Astrocyte (in vitro differentiated cells and primary cell): ENCODE data around the gene IGSF3. TPM values are rescaled to one million over a fixed set of nuclear protein-coding genes. Genes with fewer than 3 reads are reported as not detected.

Experiments
- DNase-seq: peaks from one replicate; pipeline ENCODE4 v3.0.0-alpha.2; 2010; ENCODE audit warnings: low read depth
- FAIRE-seq: peaks from 2 replicates; lab custom pipeline; 2011; peaks lifted over from hg19 to GRCh38; lab: Jason Lieb, UNC
- H2AFZ ChIP-seq: 2 replicates; pipeline ENCODE4 v1.6.0; 2012; ENCODE audit warnings: low read depth, low read length, inconsistent platforms
- H3K27ac ChIP-seq: 2 replicates; pipeline ENCODE4 v1.5.1; 2011; ENCODE audit warnings: low read depth, low read length, inconsistent platforms
- H3K27me3 ChIP-seq: 2 replicates; pipeline ENCODE4 v1.6.0; 2011; ENCODE audit warnings: low read length, inconsistent platforms; ENCODE audit not compliant: insufficient read depth
- H3K36me3 ChIP-seq: 2 replicates; pipeline ENCODE4 v1.5.1; 2011; ENCODE audit warnings: low read length, inconsistent platforms; ENCODE audit not compliant: insufficient read depth
- H3K4me1 ChIP-seq: 2 replicates; pipeline ENCODE4 v1.5.1; 2011; ENCODE audit warnings: low read length, inconsistent platforms; ENCODE audit not compliant: insufficient read depth
- H3K4me2 ChIP-seq: 2 replicates; pipeline ENCODE4 v1.6.0; 2012; ENCODE audit warnings: low read length, inconsistent platforms
- H3K4me3 ChIP-seq: 2 replicates; pipeline ENCODE4 v1.5.1; 2011; ENCODE audit warnings: low read depth, mild to moderate bottlenecking, low read length, inconsistent platforms; ENCODE audit not compliant: insufficient read depth
- H3K79me2 ChIP-seq: 2 replicates; pipeline ENCODE4 v1.6.0; 2012; ENCODE audit warnings: mild to moderate bottlenecking, low read length, inconsistent platforms; ENCODE audit not compliant: insufficient read depth
- H3K9ac ChIP-seq: 2 replicates; pipeline ENCODE4 v1.6.0; 2012; ENCODE audit warnings: mild to moderate bottlenecking, low read length, inconsistent platforms
- H3K9me3 ChIP-seq: 2 replicates; pipeline ENCODE4 v1.5.1; 2012; ENCODE audit warnings: low read depth, mild to moderate bottlenecking, low read length, inconsistent platforms; ENCODE audit not compliant: insufficient read depth
- H4K20me1 ChIP-seq: 2 replicates; pipeline ENCODE4 v1.6.0; 2012; ENCODE audit warnings: low read length, inconsistent platforms; ENCODE audit not compliant: insufficient read depth
- H3K27ac Mint-ChIP-seq: one replicate; pipeline ENCODE4 v1.8.0; 2021; ENCODE audit warnings: mild to moderate bottlenecking, mixed read lengths; ENCODE audit not compliant: unreplicated experiment
- H3K27me3 Mint-ChIP-seq: one replicate; pipeline ENCODE4 v1.8.0; 2021; ENCODE audit warnings: low read depth, mixed read lengths; ENCODE audit not compliant: unreplicated experiment
- H3K36me3 Mint-ChIP-seq: one replicate; pipeline ENCODE4 v1.8.0; 2021; ENCODE audit warnings: low read depth, mixed read lengths; ENCODE audit not compliant: unreplicated experiment
- H3K4me1 Mint-ChIP-seq: one replicate; pipeline ENCODE4 v1.8.0; 2021; ENCODE audit warnings: low read depth, mixed read lengths; ENCODE audit not compliant: unreplicated experiment
- H3K4me3 Mint-ChIP-seq: one replicate; pipeline ENCODE4 v1.8.0; 2021; ENCODE audit warnings: mild to moderate bottlenecking, moderate library complexity, mixed read lengths; ENCODE audit not compliant: unreplicated experiment
- H3K9me3 Mint-ChIP-seq: one replicate; pipeline ENCODE4 v1.8.0; 2021; ENCODE audit warnings: mild to moderate bottlenecking, mixed read lengths; ENCODE audit not compliant: unreplicated experiment
- EZH2 ChIP-seq: IDR thresholded peaks from 2 replicates; pipeline ENCODE4 v1.6.1; 2012; ENCODE audit warnings: mild to moderate bottlenecking, low read length, inconsistent platforms; ENCODE audit not compliant: insufficient read depth
- total RNA-seq: library from RNA; stranded (reverse); gene quantifications from 2 replicates; pipeline ENCODE4 v1.2.1, GENCODE V29; 2021
- TF ChIP-seq, protein P1 (sequence below): IDR thresholded peaks from 2 replicates; pipeline ENCODE4 v1.5.1; 2011; ENCODE audit warnings: low read depth, mild to moderate bottlenecking, inconsistent platforms, low read length, moderate library complexity; ENCODE audit not compliant: insufficient read depth

Gene IGSF3
- total RNA-seq, 1 donor from 2014 or later, result 11.7 TPM

DNA sequence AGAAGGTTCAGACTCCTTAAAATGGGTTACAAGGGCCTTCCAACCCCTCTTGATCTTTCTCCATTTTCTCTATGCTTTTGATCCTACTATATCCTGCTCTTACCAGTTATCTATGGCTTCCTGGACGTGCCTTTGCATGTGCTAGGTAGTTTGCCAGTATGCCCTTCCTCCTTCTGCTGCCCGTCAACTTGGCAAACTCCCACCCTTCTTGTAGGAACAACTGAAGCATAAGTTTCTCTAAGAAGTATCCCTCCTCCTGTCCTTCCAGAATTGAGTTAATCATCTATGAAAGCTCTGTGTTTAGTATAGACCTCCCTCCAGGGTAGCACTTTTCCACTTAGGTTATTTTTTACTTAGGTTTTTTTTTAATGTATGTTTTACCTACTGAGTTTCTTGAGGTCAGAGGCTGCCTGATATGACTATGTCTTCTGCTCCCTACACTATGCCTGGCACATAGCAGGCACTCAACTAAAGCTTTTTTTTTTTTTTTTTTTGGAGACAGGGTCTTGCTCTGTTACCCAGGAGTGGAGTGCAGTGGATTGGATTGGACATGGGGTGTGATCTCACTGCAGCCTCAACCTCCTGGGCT lies 10.0 kb upstream of the IGSF3 start:
- FAIRE-seq (no peak), DNase-seq (no peak)
- Histone ChIP-seq H2AFZ (no peak overlapping the region), H3K4me2 (no peak overlapping the region), H3K79me2 (no peaks in the 10 kb centered on the region), H3K9me3 (no peaks in the 10 kb centered on the region), H3K27me3 (peaks cover 28% of the 10 kb centered on the region), H3K36me3 (no peaks in the 10 kb centered on the region), H3K9ac (no peak overlapping the region), H4K20me1 (no peaks in the 10 kb centered on the region), H3K27ac (no peak overlapping the region), H3K4me3 (no peak overlapping the region), H3K4me1 (no peaks in the 10 kb centered on the region)
- Mint-ChIP-seq H3K36me3 (no peaks in the 10 kb centered on the region), H3K9me3 (no peaks in the 10 kb centered on the region), H3K27me3 (peaks cover 18% of the 10 kb centered on the region), H3K4me3 (no peak overlapping the region), H3K27ac (no peak overlapping the region), H3K4me1 (no peaks in the 10 kb centered on the region)
- TF ChIP-seq EZH2, result no peak
- TF ChIP-seq, protein P1, sequence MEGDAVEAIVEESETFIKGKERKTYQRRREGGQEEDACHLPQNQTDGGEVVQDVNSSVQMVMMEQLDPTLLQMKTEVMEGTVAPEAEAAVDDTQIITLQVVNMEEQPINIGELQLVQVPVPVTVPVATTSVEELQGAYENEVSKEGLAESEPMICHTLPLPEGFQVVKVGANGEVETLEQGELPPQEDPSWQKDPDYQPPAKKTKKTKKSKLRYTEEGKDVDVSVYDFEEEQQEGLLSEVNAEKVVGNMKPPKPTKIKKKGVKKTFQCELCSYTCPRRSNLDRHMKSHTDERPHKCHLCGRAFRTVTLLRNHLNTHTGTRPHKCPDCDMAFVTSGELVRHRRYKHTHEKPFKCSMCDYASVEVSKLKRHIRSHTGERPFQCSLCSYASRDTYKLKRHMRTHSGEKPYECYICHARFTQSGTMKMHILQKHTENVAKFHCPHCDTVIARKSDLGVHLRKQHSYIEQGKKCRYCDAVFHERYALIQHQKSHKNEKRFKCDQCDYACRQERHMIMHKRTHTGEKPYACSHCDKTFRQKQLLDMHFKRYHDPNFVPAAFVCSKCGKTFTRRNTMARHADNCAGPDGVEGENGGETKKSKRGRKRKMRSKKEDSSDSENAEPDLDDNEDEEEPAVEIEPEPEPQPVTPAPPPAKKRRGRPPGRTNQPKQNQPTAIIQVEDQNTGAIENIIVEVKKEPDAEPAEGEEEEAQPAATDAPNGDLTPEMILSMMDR, result no peak

DNA sequence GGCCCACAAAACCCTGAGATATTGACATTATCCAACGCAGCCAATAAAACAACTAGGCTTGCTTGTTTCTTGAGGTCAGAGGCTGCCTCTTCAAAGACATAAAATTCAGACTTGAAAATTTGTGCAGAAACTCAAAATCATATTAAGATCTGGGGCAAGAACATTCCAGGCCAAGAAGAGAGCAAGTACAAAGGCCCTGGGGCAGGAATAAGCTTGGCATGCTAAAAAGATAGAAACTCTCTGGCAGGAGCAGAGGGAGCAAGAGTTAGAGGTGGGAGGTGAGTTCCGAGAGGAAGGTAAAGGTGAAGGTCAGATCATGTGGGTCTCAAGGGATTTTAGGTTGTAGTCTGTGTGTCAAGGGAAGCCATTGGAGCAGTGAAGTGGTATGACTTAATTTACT lies 8.8 kb upstream of the IGSF3 start:
- Histone ChIP-seq H3K4me1 (no peaks in the 10 kb centered on the region), H3K27me3 (peaks cover 28% of the 10 kb centered on the region), H2AFZ (no peak overlapping the region), H3K4me2 (no peak overlapping the region), H3K9ac (no peak overlapping the region), H3K27ac (no peak overlapping the region), H4K20me1 (no peaks in the 10 kb centered on the region), H3K9me3 (no peaks in the 10 kb centered on the region), H3K36me3 (no peaks in the 10 kb centered on the region), H3K79me2 (no peaks in the 10 kb centered on the region), H3K4me3 (no peak overlapping the region)
- H3K4me1 Mint-ChIP-seq, result no peaks in the 10 kb centered on the region
- H3K36me3 Mint-ChIP-seq, result no peaks in the 10 kb centered on the region
- TF ChIP-seq EZH2, result no peak
- TF ChIP-seq, protein P1, result no peak
- H3K4me3 Mint-ChIP-seq, result no peak overlapping the region
- H3K9me3 Mint-ChIP-seq, result no peaks in the 10 kb centered on the region
- H3K27ac Mint-ChIP-seq, result no peak overlapping the region
- H3K27me3 Mint-ChIP-seq, result peaks cover 19% of the 10 kb centered on the region
- no peak for DNase-seq
- no peak for FAIRE-seq

DNA sequence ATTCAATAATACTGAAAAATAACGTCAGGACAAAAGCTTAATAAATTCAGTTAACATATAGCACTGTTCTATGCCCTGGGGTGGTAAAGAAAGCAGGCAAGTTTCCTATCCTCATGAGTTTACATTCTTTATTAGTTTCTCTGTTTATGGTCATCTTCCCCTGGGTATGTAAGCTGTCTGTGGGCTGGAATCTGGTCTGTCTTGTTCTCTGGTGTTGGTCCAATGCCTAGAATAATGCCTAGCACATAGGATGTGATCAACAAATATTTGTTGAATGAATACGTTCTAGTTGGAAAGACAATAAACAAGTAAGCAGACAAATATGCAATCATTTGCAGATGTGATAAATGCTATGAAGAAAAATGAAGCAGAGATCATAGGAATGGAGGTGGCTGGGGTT lies 7.2 kb upstream of the IGSF3 start:
- H3K9ac ChIP-seq, result no peak overlapping the region
- Mint-ChIP-seq H3K9me3 (no peaks in the 10 kb centered on the region), H3K27me3 (peaks cover 29% of the 10 kb centered on the region), H3K4me1 (no peaks in the 10 kb centered on the region), H3K27ac (no peak overlapping the region), H3K4me3 (no peak overlapping the region), H3K36me3 (no peaks in the 10 kb centered on the region)
- no peaks in the 10 kb centered on the region for H3K79me2 ChIP-seq
- no peaks in the 10 kb centered on the region for H3K9me3 ChIP-seq
- no peak overlapping the region for H3K27ac ChIP-seq
- H3K27me3 ChIP-seq, result peaks cover 28% of the 10 kb centered on the region
- no peak overlapping the region for H2AFZ ChIP-seq
- FAIRE-seq (no peak), DNase-seq (no peak)
- H4K20me1 ChIP-seq, result no peaks in the 10 kb centered on the region
- H3K36me3 ChIP-seq, result no peaks in the 10 kb centered on the region
- H3K4me3 ChIP-seq, result no peak overlapping the region
- TF ChIP-seq, protein P1, result no peak
- TF ChIP-seq EZH2, result no peak
- no peaks in the 10 kb centered on the region for H3K4me1 ChIP-seq
- no peak overlapping the region for H3K4me2 ChIP-seq
